H9 (cell line): ENCODE data around the gene C2CD2. TPM values are rescaled to one million over a fixed set of nuclear protein-coding genes. Genes with fewer than 3 reads are reported as not detected.

Source experiments
- DNase-seq: peaks from one replicate; pipeline ENCODE4 v3.0.0-alpha.2; 2017
- H2AFZ ChIP-seq: one replicate; pipeline ENCODE4 v1.6.1; 2013; ENCODE audit warnings: mild to moderate bottlenecking, low read length, control low read depth, moderate library complexity
- H2AK5ac ChIP-seq: 2 replicates; pipeline ENCODE4 v1.6.1; 2013; ENCODE audit warnings: low read length, control low read depth, mixed read lengths; ENCODE audit not compliant: insufficient read length
- H2BK120ac ChIP-seq: one replicate; pipeline ENCODE4 v1.6.1; 2013; ENCODE audit warnings: low read depth, mild to moderate bottlenecking, low read length, control low read depth, inconsistent platforms; ENCODE audit not compliant: poor library complexity, severe bottlenecking
- H2BK12ac ChIP-seq: 2 replicates; pipeline ENCODE4 v1.6.1; 2013; ENCODE audit warnings: low read length, control low read depth, mixed read lengths, low read depth; ENCODE audit not compliant: insufficient read length
- H2BK15ac ChIP-seq: 2 replicates; pipeline ENCODE4 v1.6.1; 2013; ENCODE audit warnings: low read depth, low read length, control low read depth
- H2BK20ac ChIP-seq: one replicate; pipeline ENCODE4 v1.6.1; 2013; ENCODE audit warnings: low read depth, mild to moderate bottlenecking, low read length, control low read depth, inconsistent platforms; ENCODE audit not compliant: poor library complexity, severe bottlenecking
- H2BK5ac ChIP-seq: 2 replicates; pipeline ENCODE4 v1.6.1; 2013; ENCODE audit warnings: low read length, control low read depth, mixed read lengths; ENCODE audit not compliant: insufficient read length
- H3K14ac ChIP-seq: 2 replicates; pipeline ENCODE4 v1.6.1; 2013; ENCODE audit warnings: low read length, control low read depth; ENCODE audit not compliant: insufficient read depth
- H3K18ac ChIP-seq: 2 replicates; pipeline ENCODE4 v1.6.1; 2013; ENCODE audit warnings: low read depth, mild to moderate bottlenecking, mixed read lengths, low read length, control low read depth; ENCODE audit not compliant: insufficient read length
- H3K23ac ChIP-seq: 2 replicates; pipeline ENCODE4 v1.6.1; 2013; ENCODE audit warnings: low read length, control low read depth, mixed read lengths, low read depth; ENCODE audit not compliant: insufficient read length
- H3K23me2 ChIP-seq: 2 replicates; pipeline ENCODE4 v1.6.1; 2013; ENCODE audit warnings: low read depth, mild to moderate bottlenecking, mixed read lengths, low read length, control low read depth; ENCODE audit not compliant: insufficient read length, poor library complexity, severe bottlenecking
- H3K27ac ChIP-seq: 2 replicates; pipeline ENCODE4 v1.5.1; 2013; ENCODE audit warnings: low read length, control low read depth, mixed read lengths, low read depth; ENCODE audit not compliant: insufficient read length
- H3K27me3 ChIP-seq: 2 replicates; pipeline ENCODE4 v1.6.1; 2013; ENCODE audit warnings: low read length, control low read depth, inconsistent platforms; ENCODE audit not compliant: insufficient read depth
- H3K4ac ChIP-seq: 2 replicates; pipeline ENCODE4 v1.6.1; 2013; ENCODE audit warnings: low read depth, mild to moderate bottlenecking, control low read depth, inconsistent platforms, low read length, moderate library complexity
- H3K4me1 ChIP-seq: 2 replicates; pipeline ENCODE4 v1.6.1; 2013; ENCODE audit warnings: low read length, control low read depth, inconsistent platforms; ENCODE audit not compliant: insufficient read depth
- H3K4me2 ChIP-seq: 2 replicates; pipeline ENCODE4 v1.6.1; 2013; ENCODE audit warnings: low read length, control low read depth, mixed read lengths; ENCODE audit not compliant: insufficient read length, insufficient read depth
- H3K56ac ChIP-seq: 2 replicates; pipeline ENCODE4 v1.6.1; 2013; ENCODE audit warnings: low read depth, mild to moderate bottlenecking, mixed read lengths, low read length, control low read depth; ENCODE audit not compliant: insufficient read length
- H3K79me1 ChIP-seq: 2 replicates; pipeline ENCODE4 v1.6.1; 2013; ENCODE audit warnings: low read depth, mild to moderate bottlenecking, moderate library complexity, low read length, control low read depth, inconsistent platforms; ENCODE audit not compliant: insufficient read depth, poor library complexity, severe bottlenecking
- H3K79me2 ChIP-seq: 2 replicates; pipeline ENCODE4 v1.6.1; 2013; ENCODE audit warnings: low read length, control low read depth, inconsistent platforms; ENCODE audit not compliant: insufficient read depth
- H3K9ac ChIP-seq: 2 replicates; pipeline ENCODE4 v1.6.1; 2013; ENCODE audit warnings: low read length, control low read depth, mixed read lengths; ENCODE audit not compliant: insufficient read length; ENCODE audit errors: extremely low read depth
- H3K9me3 ChIP-seq: one replicate; pipeline ENCODE4 v1.6.1; 2013; ENCODE audit warnings: low read depth, low read length, inconsistent platforms; ENCODE audit not compliant: control insufficient read depth
- H3T11ph ChIP-seq: one replicate; pipeline ENCODE4 v1.6.1; 2013; ENCODE audit warnings: mild to moderate bottlenecking, low read length, control low read depth, inconsistent platforms
- H4K20me1 ChIP-seq: one replicate; pipeline ENCODE4 v1.6.1; 2013; ENCODE audit not compliant: control insufficient read depth, insufficient read length, insufficient read depth
- H4K5ac ChIP-seq: 2 replicates; pipeline ENCODE4 v1.6.1; 2013; ENCODE audit warnings: low read depth, mild to moderate bottlenecking, mixed read lengths, low read length, control low read depth; ENCODE audit not compliant: insufficient read length
- H4K8ac ChIP-seq: replicated peaks from 2 replicates; pipeline ENCODE4 v1.6.1; 2013; ENCODE audit warnings: low read length, control low read depth, mixed read lengths, low read depth; ENCODE audit not compliant: insufficient read length
- H4K91ac ChIP-seq: 2 replicates; pipeline ENCODE4 v1.6.1; 2013; ENCODE audit warnings: low read depth, mild to moderate bottlenecking, moderate library complexity, mixed read lengths, low read length, control low read depth; ENCODE audit not compliant: insufficient read length
- H3K27ac Mint-ChIP-seq, 3 experiments: 2 replicates in 2 of 3; 3 replicates in 1 of 3; pipeline ENCODE4 v1.8.0; 2020 to 2021; ENCODE audit warnings: mixed read lengths in 3 of 3, mild to moderate bottlenecking in 1 of 3, moderate library complexity in 1 of 3
- H3K27me3 Mint-ChIP-seq: 2 replicates; pipeline ENCODE4 v1.8.0; 2021; ENCODE audit warnings: low read depth, mild to moderate bottlenecking, moderate library complexity, mixed read lengths
- H3K36me3 Mint-ChIP-seq, 3 experiments: 2 replicates in 2 of 3; 3 replicates in 1 of 3; pipeline ENCODE4 v1.8.0; 2020 to 2021; ENCODE audit warnings: low read depth in 3 of 3, mixed read lengths in 3 of 3; ENCODE audit not compliant: insufficient read depth in 1 of 3
- H3K4me1 Mint-ChIP-seq, 2 experiments: 2 replicates each; pipeline ENCODE4 v1.8.0; 2020; ENCODE audit warnings: mixed read lengths in 2 of 2
- H3K4me3 Mint-ChIP-seq, 2 experiments: 2 replicates in 1 of 2; 3 replicates in 1 of 2; pipeline ENCODE4 v1.8.0; 2020 to 2021; ENCODE audit warnings: mild to moderate bottlenecking in 2 of 2, mixed read lengths in 2 of 2, moderate library complexity in 1 of 2
- H3K9me3 Mint-ChIP-seq, 2 experiments: 2 replicates in 1 of 2; 3 replicates in 1 of 2; pipeline ENCODE4 v1.8.0; 2020; ENCODE audit warnings: mild to moderate bottlenecking in 2 of 2, mixed read lengths in 2 of 2, moderate library complexity in 1 of 2
- CTCF ChIP-seq: fragments of 200-600 bp; sonication (generic); conservative IDR thresholded peaks from 3 replicates; pipeline ENCODE4 v1.8.0; 2021; ENCODE audit warnings: antibody characterized with exemption, mild to moderate bottlenecking
- WGBS: extraction: QIAGEN DNeasy Blood & Tissue Kit; methylation state at CpG from one replicate; pipeline ENCODE4 v1.1.7; 2013; ENCODE audit warnings: missing lambda C conversion rate, low lambda C conversion rate, mixed read lengths; ENCODE audit not compliant: insufficient read length; ENCODE audit errors: extremely low coverage; 5-methylcytosine and 5-hydroxymethylcytosine counted together
- total RNA-seq: library from RNA; stranded (reverse); gene quantifications from 2 replicates; pipeline ENCODE4 v1.2.1, GENCODE V29; 2021

The C2CD2 gene
- total RNA-seq, 1 experiment from 2014 or later: 14.6 TPM

GRCh38 chr21:41972511-41973205, 18.8 kb upstream of the C2CD2 start:
- Histone ChIP-seq H3K9ac (no peak overlapping the region), H3K23ac (no peak overlapping the region), H3T11ph (no peak overlapping the region), H3K4ac (no peak overlapping the region), H2AK5ac (no peak overlapping the region), H2BK120ac (no peak overlapping the region), H3K18ac (no peak overlapping the region), H3K79me2 (no peaks in the 10 kb centered on the region), H4K8ac (no peak overlapping the region), H3K27ac (no peak overlapping the region), H3K23me2 (no peaks in the 10 kb centered on the region), H3K14ac (no peak overlapping the region), H2BK20ac (no peak overlapping the region), H2AFZ (no peak overlapping the region), H4K91ac (no peak overlapping the region), H3K56ac (no peak overlapping the region), H3K4me1 (no peaks in the 10 kb centered on the region), H4K20me1 (no peaks in the 10 kb centered on the region), H3K27me3 (no peaks in the 10 kb centered on the region), H2BK5ac (no peak overlapping the region), H4K5ac (no peak overlapping the region), H2BK12ac (no peak overlapping the region), H2BK15ac (no peak overlapping the region), H3K4me2 (no peak overlapping the region), H3K9me3 (no peaks in the 10 kb centered on the region), H3K79me1 (no peaks in the 10 kb centered on the region)
- Mint-ChIP-seq H3K36me3 (no peaks in the 10 kb centered on the region), H3K27me3 (no peaks in the 10 kb centered on the region; the same call in none of the 2 replicates), H3K9me3 (no peaks in the 10 kb centered on the region), H3K4me3 (no peak overlapping the region), H3K4me1 (peaks cover 26 to 31% of the 10 kb centered on the region in 2 experiments), H3K27ac (peak overlapping the region in 1 of 3 experiments; percentile 11; a peak in 1 of 7 replicates)
- WGBS: no CpG with 5 or more reads among the region's 23 CpGs
- TF ChIP-seq CTCF: no peak
- DNase-seq: no peak
